SK-N-SH (cell line): ENCODE measurements around the gene MADD. TPM values are rescaled to one million over a fixed set of nuclear protein-coding genes. Genes with fewer than 3 reads are reported as not detected.

ENCODE experiments used
- CTCF ChIA-PET: fragments of 300-600, 350-600 bp; formaldehyde crosslinking; extraction: SDS; loops from one replicate; lab custom pipeline; 2021; lab: Yijun Ruan, JAX
- POLR2A ChIA-PET: fragments of 350-600 bp; sonication (Branson Sonifier 250); formaldehyde crosslinking; extraction: SDS; loops from one replicate; lab custom pipeline; 2020; ENCODE audit warnings: antibody characterized with exemption, inconsistent platforms; lab: Yijun Ruan, JAX
- DNase-seq: peaks from one replicate; pipeline ENCODE4 v3.0.0; 2012
- H2AFZ ChIP-seq: fragments of 200-600 bp; sonication (generic); 2 replicates; pipeline ENCODE4 v1.8.1; 2016; ENCODE audit warnings: antibody characterized with exemption, mild to moderate bottlenecking, low read depth
- H3F3A ChIP-seq: fragments of 200-600 bp; sonication (generic); replicated peaks from 2 replicates; pipeline ENCODE3; 2016; ENCODE audit warnings: antibody characterized with exemption, mild to moderate bottlenecking; ENCODE audit not compliant: insufficient read depth
- H3K27ac ChIP-seq, 2 experiments: fragments of 200-500 bp in 1 of 2; fragments of 200-600 bp in 1 of 2; sonication (Bioruptor generic) in 1 of 2; sonication (generic), shearing (Covaris generic) in 1 of 2; 2 replicates each; pipeline versions ENCODE4 v1.5.1 to v1.6.1; 2014 to 2016; ENCODE audit warnings: low read depth in 2 of 2, inconsistent platforms in 1 of 2, low read length in 1 of 2, mild to moderate bottlenecking in 1 of 2, mixed read lengths in 1 of 2
- H3K27me3 ChIP-seq: fragments of 200-600 bp; sonication (generic), shearing (Covaris generic); 2 replicates; pipeline ENCODE4 v1.6.1; 2016; ENCODE audit warnings: mixed run types; ENCODE audit not compliant: insufficient read depth
- H3K36me3 ChIP-seq, 2 experiments: fragments of 200-500 bp in 1 of 2; fragments of 200-600 bp in 1 of 2; sonication (Bioruptor generic) in 1 of 2; sonication (generic) in 1 of 2; replicated peaks in 1 of 2; 2 replicates each; pipeline versions ENCODE3 to v1.5.1; 2014 to 2016; ENCODE audit warnings: low read length in 1 of 2, mild to moderate bottlenecking in 1 of 2; ENCODE audit not compliant: insufficient read depth in 2 of 2, control insufficient read depth in 1 of 2
- H3K4me1 ChIP-seq, 2 experiments: fragments of 200-500 bp in 1 of 2; fragments of 200-600 bp in 1 of 2; sonication (Bioruptor generic) in 1 of 2; sonication (generic), shearing (Covaris generic) in 1 of 2; 2 replicates each; pipeline versions ENCODE4 v1.5.1 to v1.6.1; 2014 to 2016; ENCODE audit warnings: low read depth in 1 of 2, low read length in 1 of 2, mixed run types in 1 of 2; ENCODE audit not compliant: insufficient read depth in 2 of 2, control insufficient read depth in 1 of 2
- H3K4me2 ChIP-seq: fragments of 200-600 bp; sonication (generic), shearing (Covaris generic); 2 replicates; pipeline ENCODE4 v1.6.1; 2017; ENCODE audit warnings: mixed run types
- H3K4me3 ChIP-seq, 2 experiments: fragments of 200-500 bp in 1 of 2; fragments of 200-600 bp in 1 of 2; sonication (Bioruptor generic) in 1 of 2; sonication (generic), shearing (Covaris generic) in 1 of 2; 2 replicates each; pipeline versions ENCODE4 v1.5.1 to v1.8.1; 2014 to 2016; ENCODE audit warnings: low read depth in 2 of 2, inconsistent platforms in 1 of 2, low read length in 1 of 2, mild to moderate bottlenecking in 1 of 2, mixed read lengths in 1 of 2, moderate library complexity in 1 of 2
- H3K79me2 ChIP-seq: fragments of 200-600 bp; sonication (generic); 2 replicates; pipeline ENCODE4 v1.8.1; 2017; ENCODE audit warnings: mild to moderate bottlenecking; ENCODE audit not compliant: insufficient read depth
- H3K9ac ChIP-seq: fragments of 200-600 bp; sonication (generic); 2 replicates; pipeline ENCODE4 v1.6.1; 2017; ENCODE audit warnings: mixed run types
- H3K9me2 ChIP-seq: fragments of 200-600 bp; sonication (generic); 2 replicates; pipeline ENCODE4 v1.6.1; 2017; ENCODE audit warnings: mixed run types
- H3K9me3 ChIP-seq: fragments of 200-600 bp; sonication (generic); 2 replicates; pipeline ENCODE4 v1.6.1; 2017; ENCODE audit warnings: mixed run types, mild to moderate bottlenecking, moderate library complexity
- H4K20me1 ChIP-seq: fragments of 200-600 bp; sonication (generic); 2 replicates; pipeline ENCODE4 v1.6.1; 2017; ENCODE audit warnings: mild to moderate bottlenecking, mixed run types; ENCODE audit not compliant: insufficient read depth
- ELF1 ChIP-seq: IDR thresholded peaks from 2 replicates; pipeline ENCODE4 v1.4.0; 2012
- EP300 ChIP-seq, 2 experiments: IDR thresholded peaks; 2 replicates each; pipeline versions ENCODE4 v1.4.0 to v1.6.1; 2012; ENCODE audit warnings: borderline replicate concordance in 1 of 2, low read depth in 1 of 2, low read length in 1 of 2
- FOSL2 ChIP-seq: IDR thresholded peaks from 2 replicates; pipeline ENCODE4 v1.4.0; 2012; ENCODE audit warnings: low read depth, mild to moderate bottlenecking, moderate library complexity, borderline replicate concordance
- FOXJ3 ChIP-seq: sonication (generic); formaldehyde crosslinking; IDR thresholded peaks from 2 replicates; pipeline ENCODE4 v1.5.1; 2020; ENCODE audit warnings: mild to moderate bottlenecking, missing genetic modification reagents
- GABPA ChIP-seq: IDR thresholded peaks from 2 replicates; pipeline ENCODE4 v1.4.0; 2012; ENCODE audit warnings: low read depth, mild to moderate bottlenecking
- GATA2 ChIP-seq: sonication (generic); formaldehyde crosslinking; IDR thresholded peaks from 2 replicates; pipeline ENCODE4 v1.5.0; 2020; ENCODE audit warnings: mild to moderate bottlenecking, missing genetic modification reagents
- IRF3 ChIP-seq: fragments of 150-350 bp; IDR thresholded peaks from 2 replicates; pipeline ENCODE4 v1.6.1; 2016; ENCODE audit warnings: mild to moderate bottlenecking, low read depth, low read length
- JUND ChIP-seq: IDR thresholded peaks from 2 replicates; pipeline ENCODE4 v1.4.0; 2012
- MXI1 ChIP-seq: IDR thresholded peaks from 2 replicates; pipeline ENCODE4 v1.6.1; 2012; ENCODE audit warnings: mild to moderate bottlenecking, low read depth, low read length, improper control_type of control experiment
- NRF1 ChIP-seq: IDR thresholded peaks from 2 replicates; pipeline ENCODE4 v1.6.1; 2012; ENCODE audit warnings: low read depth, mild to moderate bottlenecking, low read length
- POLR2AphosphoS5 ChIP-seq: IDR thresholded peaks from 2 replicates; pipeline ENCODE4 v1.6.1; 2012; ENCODE audit warnings: low read depth, low read length
- RCOR1 ChIP-seq: fragments of 150-350 bp; IDR thresholded peaks from 2 replicates; pipeline ENCODE4 v1.6.1; 2017; ENCODE audit warnings: antibody characterized with exemption, low read length
- RFX5 ChIP-seq: IDR thresholded peaks from 2 replicates; pipeline ENCODE4 v1.6.1; 2012; ENCODE audit warnings: mild to moderate bottlenecking, improper control_type of control experiment, low read length
- SMC3 ChIP-seq: IDR thresholded peaks from 2 replicates; pipeline ENCODE4 v1.6.1; 2012; ENCODE audit warnings: low read depth, low read length, improper control_type of control experiment
- TEAD4 ChIP-seq: IDR thresholded peaks from 2 replicates; pipeline ENCODE4 v1.4.0; 2012; ENCODE audit warnings: mild to moderate bottlenecking, borderline replicate concordance; ENCODE audit not compliant: insufficient read depth
- WGBS: methylation state at CpG from one replicate; pipeline ENCODE4 v1.1.6; 2017; ENCODE audit warnings: low lambda C conversion rate; 5-methylcytosine and 5-hydroxymethylcytosine counted together
- polyA plus RNA-seq, 3 experiments: library from polyadenylated mRNA; depleted of rRNA; stranded (reverse); fragments of >200 nt; gene quantifications; 2 replicates each; pipeline ENCODE4 v1.2.3, GENCODE V29; 2012
- TF ChIP-seq, protein P1 (sequence below): IDR thresholded peaks from 2 replicates; pipeline ENCODE4 v1.6.1; 2012; ENCODE audit warnings: mild to moderate bottlenecking, low read depth, low read length, moderate library complexity
- TF ChIP-seq, protein P2 (sequence below): fragments of 200-600 bp; sonication (generic); IDR thresholded peaks from 2 replicates; pipeline ENCODE4 v1.6.1; 2017; ENCODE audit warnings: antibody characterized with exemption, mild to moderate bottlenecking, moderate library complexity
- TF ChIP-seq, protein P3 (sequence below): fragments of 150-350 bp; IDR thresholded peaks from 2 replicates; pipeline ENCODE4 v1.6.1; 2017; ENCODE audit warnings: antibody characterized with exemption, low read length, low read depth, borderline replicate concordance

Gene MADD
- polyA plus RNA-seq, 1 of the 3 experiments (the other 2 are of a cell fraction) = 16.4 TPM

- ChIA-PET CTCF (interaction anchor here (0.7 to 5.8 kb wide), 10 partner anchors 8 to 120 kb away, joined by 3 to 31 read pairs (median 5); partner anchors contain the start of genes ACP2 and ARFGAP2), POLR2A (interaction anchor here (0.8 to 3.4 kb wide), 5 partner anchors 14 to 47 kb away, joined by 3 to 12 read pairs (median 3); partner anchors contain the start of genes ACP2 and DDB2)
- Histone ChIP-seq H3K4me3 (no peak overlapping the region), H3K36me3 (peaks cover 28 to 48% of the 10 kb centered on the region in 2 experiments), H3K4me2 (no peak overlapping the region), H2AFZ (no peak overlapping the region), H3K27me3 (no peaks in the 10 kb centered on the region), H3K9me2 (no peaks in the 10 kb centered on the region), H3K9ac (no peak overlapping the region), H3K9me3 (no peaks in the 10 kb centered on the region), H3F3A (peaks cover 33% of the 10 kb centered on the region), H3K4me1 (peaks cover 2 to 14% of the 10 kb centered on the region in 2 experiments; a peak in 2 of 4 replicates), H3K27ac (no peak overlapping the region), H4K20me1 (no peaks in the 10 kb centered on the region), H3K79me2 (no peaks in the 10 kb centered on the region)
- TF ChIP-seq NRF1 (no peak), SMC3 (no peak), GABPA (no peak), EP300 (IDR thresholded peaks at IDR 0.05; ENCODE audit: borderline replicate concordance in 1 of 2, low read depth in 1 of 2, low read length in 1 of 2) (no peak), POLR2AphosphoS5 (no peak), ELF1 (no peak), MXI1 (no peak), IRF3 (no peak), TEAD4 (no peak)
- TF ChIP-seq, protein P1, sequence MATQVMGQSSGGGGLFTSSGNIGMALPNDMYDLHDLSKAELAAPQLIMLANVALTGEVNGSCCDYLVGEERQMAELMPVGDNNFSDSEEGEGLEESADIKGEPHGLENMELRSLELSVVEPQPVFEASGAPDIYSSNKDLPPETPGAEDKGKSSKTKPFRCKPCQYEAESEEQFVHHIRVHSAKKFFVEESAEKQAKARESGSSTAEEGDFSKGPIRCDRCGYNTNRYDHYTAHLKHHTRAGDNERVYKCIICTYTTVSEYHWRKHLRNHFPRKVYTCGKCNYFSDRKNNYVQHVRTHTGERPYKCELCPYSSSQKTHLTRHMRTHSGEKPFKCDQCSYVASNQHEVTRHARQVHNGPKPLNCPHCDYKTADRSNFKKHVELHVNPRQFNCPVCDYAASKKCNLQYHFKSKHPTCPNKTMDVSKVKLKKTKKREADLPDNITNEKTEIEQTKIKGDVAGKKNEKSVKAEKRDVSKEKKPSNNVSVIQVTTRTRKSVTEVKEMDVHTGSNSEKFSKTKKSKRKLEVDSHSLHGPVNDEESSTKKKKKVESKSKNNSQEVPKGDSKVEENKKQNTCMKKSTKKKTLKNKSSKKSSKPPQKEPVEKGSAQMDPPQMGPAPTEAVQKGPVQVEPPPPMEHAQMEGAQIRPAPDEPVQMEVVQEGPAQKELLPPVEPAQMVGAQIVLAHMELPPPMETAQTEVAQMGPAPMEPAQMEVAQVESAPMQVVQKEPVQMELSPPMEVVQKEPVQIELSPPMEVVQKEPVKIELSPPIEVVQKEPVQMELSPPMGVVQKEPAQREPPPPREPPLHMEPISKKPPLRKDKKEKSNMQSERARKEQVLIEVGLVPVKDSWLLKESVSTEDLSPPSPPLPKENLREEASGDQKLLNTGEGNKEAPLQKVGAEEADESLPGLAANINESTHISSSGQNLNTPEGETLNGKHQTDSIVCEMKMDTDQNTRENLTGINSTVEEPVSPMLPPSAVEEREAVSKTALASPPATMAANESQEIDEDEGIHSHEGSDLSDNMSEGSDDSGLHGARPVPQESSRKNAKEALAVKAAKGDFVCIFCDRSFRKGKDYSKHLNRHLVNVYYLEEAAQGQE = no peak
- 70% methylated on average over 12 of the region's 12 CpGs for WGBS
- peak; percentile 4 for DNase-seq
Observed at GRCh38 chr11:47234669-47235100, 35.2 kb upstream of the MADD start.

DNA sequence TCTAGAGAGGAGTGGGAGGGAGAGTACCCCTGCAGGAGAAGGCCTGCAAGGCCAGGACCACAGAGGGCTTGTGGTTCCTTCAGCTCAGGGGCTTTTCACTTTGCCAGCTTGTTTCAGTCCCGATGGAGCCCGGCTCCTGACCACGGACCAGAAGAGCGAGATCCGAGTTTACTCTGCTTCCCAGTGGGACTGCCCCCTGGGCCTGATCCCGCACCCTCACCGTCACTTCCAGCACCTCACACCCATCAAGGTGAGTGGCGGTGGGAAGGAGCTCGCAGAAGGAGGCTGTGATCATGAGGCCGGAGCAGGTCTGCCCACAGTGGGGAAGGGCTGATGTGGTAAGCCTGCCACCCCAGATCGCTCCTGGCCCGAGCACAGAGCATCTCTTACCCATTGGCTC, 34.8 kb upstream of the MADD start:
- Histone ChIP-seq H3K36me3 (peaks cover 32 to 46% of the 10 kb centered on the region in 2 experiments), H3K4me1 (peaks cover 2 to 14% of the 10 kb centered on the region in 2 experiments; a peak in 2 of 4 replicates), H3K9me2 (no peaks in the 10 kb centered on the region), H3F3A (peaks cover 33% of the 10 kb centered on the region), H3K4me2 (no peak overlapping the region), H3K27ac (no peak overlapping the region), H3K4me3 (no peak overlapping the region), H3K9me3 (no peaks in the 10 kb centered on the region), H4K20me1 (no peaks in the 10 kb centered on the region), H3K27me3 (no peaks in the 10 kb centered on the region), H3K79me2 (no peaks in the 10 kb centered on the region), H2AFZ (no peak overlapping the region), H3K9ac (no peak overlapping the region)
- POLR2A ChIA-PET = interaction anchor here (0.7 to 3.4 kb wide), 5 partner anchors 13 to 48 kb away, joined by 3 to 12 read pairs (median 6); partner anchors contain the start of genes ACP2 and DDB2
- 90% methylated on average over 12 of the region's 12 CpGs for WGBS
- DNase-seq = peak; percentile 5
- CTCF ChIA-PET = interaction anchor here (0.7 to 5.8 kb wide), 10 partner anchors 8 to 139 kb away, joined by 3 to 31 read pairs (median 5); partner anchors contain the start of genes ACP2 and ARFGAP2
- TF ChIP-seq FOXJ3 (CRISPR knock-in tag) = no peak
- TF ChIP-seq, protein P2, sequence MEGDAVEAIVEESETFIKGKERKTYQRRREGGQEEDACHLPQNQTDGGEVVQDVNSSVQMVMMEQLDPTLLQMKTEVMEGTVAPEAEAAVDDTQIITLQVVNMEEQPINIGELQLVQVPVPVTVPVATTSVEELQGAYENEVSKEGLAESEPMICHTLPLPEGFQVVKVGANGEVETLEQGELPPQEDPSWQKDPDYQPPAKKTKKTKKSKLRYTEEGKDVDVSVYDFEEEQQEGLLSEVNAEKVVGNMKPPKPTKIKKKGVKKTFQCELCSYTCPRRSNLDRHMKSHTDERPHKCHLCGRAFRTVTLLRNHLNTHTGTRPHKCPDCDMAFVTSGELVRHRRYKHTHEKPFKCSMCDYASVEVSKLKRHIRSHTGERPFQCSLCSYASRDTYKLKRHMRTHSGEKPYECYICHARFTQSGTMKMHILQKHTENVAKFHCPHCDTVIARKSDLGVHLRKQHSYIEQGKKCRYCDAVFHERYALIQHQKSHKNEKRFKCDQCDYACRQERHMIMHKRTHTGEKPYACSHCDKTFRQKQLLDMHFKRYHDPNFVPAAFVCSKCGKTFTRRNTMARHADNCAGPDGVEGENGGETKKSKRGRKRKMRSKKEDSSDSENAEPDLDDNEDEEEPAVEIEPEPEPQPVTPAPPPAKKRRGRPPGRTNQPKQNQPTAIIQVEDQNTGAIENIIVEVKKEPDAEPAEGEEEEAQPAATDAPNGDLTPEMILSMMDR = no peak
- no peak for TF ChIP-seq FOSL2
- no peak for TF ChIP-seq RCOR1
- no peak for TF ChIP-seq RFX5
- no peak for TF ChIP-seq GABPA
- no peak for TF ChIP-seq JUND
- no peak for TF ChIP-seq IRF3
- TF ChIP-seq, protein P3, sequence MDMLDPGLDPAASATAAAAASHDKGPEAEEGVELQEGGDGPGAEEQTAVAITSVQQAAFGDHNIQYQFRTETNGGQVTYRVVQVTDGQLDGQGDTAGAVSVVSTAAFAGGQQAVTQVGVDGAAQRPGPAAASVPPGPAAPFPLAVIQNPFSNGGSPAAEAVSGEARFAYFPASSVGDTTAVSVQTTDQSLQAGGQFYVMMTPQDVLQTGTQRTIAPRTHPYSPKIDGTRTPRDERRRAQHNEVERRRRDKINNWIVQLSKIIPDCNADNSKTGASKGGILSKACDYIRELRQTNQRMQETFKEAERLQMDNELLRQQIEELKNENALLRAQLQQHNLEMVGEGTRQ = no peak
- TF ChIP-seq GATA2 (CRISPR knock-in tag) = no peak
- TF ChIP-seq POLR2AphosphoS5 = no peak
